RPMI7951 (cell line): ENCODE data around the gene TRPT1. TPM values are rescaled to one million over a fixed set of nuclear protein-coding genes. Genes with fewer than 3 reads are reported as not detected.
"Not testable (repeated sequence)": the region's sequence is repeated elsewhere in the genome, so short reads cannot be mapped to it uniquely, and the experiment has no call there.

ENCODE experiments used
- DNase-seq: peaks from one replicate; pipeline ENCODE4 v3.0.0-alpha.2; 2012; ENCODE audit warnings: low read depth
- total RNA-seq: library from RNA; depleted of rRNA; stranded (reverse); fragments of >200 nt; shearing (Covaris generic); gene quantifications from 2 replicates; pipeline ENCODE4 v1.2.3, GENCODE V29; 2014

The TRPT1 gene
- total RNA-seq, 1 experiment from 2014 or later, result 67.2 TPM

DNA sequence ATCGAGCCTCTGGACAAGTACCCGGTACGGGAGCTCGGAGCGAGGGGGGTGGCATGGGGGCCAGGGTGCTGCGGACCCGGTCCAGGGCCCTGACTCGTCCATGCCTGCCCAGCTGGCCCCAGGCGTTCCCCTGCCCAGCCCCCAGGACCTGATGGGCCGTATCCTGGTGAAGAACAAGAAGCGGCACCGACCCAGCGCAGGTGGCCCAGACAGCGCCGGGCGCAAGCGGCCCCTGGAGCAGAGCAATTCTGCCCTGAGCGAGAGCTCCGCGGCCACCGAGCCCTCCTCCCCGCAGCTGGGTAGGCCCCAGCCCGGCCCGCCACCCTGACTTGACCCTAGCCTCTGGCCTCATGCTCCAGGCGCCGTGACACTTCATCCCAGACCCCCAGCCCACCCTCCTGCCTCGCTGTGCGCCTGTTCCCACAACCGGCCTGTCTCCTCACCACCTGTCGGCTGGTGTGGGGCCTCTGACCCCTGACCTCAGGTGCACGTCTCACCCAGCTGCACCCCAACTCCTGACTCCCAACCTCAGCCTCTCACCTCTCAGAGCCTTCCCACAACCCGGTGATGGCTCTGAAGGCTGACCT, 33.1 kb upstream of the TRPT1 start:
- DNase-seq, result no peak

DNA sequence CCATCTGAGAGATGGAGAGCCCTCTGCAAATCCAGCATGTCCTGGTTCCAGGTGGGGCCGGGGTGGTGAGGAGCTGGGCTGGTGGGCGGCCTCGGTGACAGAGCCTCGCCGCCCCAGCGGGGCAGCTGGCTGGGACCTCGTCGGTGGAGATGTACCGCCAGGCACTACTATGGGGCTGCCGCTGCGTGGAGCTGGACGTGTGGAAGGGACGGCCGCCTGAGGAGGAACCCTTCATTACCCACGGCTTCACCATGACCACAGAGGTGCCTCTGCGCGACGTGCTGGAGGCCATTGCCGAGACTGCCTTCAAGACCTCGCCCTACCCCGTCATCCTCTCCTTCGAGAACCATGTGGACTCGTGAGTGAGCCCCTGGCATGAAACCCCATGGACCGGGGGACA, 32.4 kb upstream of the TRPT1 start:
- no peak for DNase-seq

DNA sequence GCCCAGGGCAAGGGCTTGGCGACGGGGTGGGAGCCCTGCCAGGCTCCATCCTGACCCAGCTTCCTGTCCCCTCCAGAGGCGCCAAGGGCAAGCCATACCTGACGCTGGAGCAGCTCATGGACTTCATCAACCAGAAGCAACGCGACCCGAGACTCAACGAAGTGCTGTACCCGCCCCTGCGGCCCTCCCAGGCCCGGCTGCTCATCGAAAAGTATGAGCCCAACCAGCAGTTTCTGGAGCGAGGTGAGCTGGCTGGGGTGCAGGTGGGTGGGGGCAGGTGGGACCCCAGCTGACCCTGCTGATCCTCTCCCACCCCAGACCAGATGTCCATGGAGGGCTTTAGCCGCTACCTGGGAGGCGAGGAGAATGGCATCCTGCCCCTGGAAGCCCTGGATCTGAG, 30.3 kb upstream of the TRPT1 start:
- no peak for DNase-seq

DNA sequence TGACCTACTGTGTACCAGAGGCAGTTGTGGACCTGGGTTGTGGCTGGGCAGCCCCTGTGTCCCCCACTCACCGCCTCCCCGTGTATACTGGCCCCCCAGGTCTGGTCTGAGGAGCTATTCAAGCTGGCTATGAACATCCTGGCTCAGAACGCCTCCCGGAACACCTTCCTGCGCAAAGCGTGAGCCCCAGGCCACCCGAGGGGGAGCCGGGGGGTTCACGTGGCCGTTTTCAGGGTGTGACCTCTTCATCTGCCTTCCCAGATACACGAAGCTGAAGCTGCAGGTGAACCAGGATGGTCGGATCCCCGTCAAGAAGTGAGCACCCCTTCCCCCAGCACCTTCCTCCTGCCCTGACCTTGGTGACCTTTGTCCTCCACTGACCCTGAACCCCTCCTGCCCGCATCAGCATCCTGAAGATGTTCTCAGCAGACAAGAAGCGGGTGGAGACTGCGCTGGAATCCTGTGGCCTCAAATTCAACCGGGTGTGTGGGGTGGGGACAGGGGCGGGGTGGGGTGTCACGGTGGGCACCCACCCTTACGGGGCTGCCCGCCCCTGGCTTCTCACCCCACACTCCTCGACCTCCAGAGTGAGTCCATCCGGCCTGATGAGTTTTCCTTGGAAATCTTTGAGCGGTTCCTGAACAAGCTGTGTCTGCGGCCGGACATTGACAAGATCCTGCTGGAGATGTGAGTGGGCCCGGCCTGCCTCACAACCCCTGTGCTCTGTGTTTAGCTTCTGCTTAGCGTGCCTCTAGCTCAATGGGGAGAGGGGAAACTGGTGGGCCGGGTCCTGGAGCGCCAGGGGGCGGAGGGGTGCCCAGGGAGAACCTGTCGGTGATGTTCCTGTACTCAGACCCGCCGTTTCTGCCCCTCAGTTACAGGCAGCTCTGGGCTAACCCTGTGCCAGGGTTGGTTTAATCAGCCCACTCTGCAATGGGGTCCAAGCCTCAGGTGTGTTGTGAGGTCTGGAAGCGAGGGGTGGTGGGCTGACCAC, 29.4 kb upstream of the TRPT1 start:
- no peak for DNase-seq

DNA sequence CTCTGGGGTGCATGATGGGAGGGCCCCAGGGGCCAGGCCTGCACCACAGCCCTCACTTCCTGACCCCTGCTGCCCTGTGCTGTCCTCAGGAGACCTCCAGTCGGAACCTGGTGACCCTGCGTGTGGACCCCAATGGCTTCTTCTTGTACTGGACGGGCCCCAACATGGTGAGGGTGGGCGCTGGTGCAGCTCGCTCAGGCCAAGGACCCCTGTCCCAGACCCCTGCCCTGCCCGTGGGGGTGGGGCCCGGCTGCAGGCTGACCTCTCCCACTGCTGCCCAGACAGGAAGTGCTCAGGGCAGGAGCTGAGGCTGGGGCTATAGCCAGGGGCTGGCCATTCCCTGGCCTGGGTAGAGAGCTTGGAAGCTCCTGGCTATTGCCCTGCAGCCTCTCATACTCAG, 28.3 kb upstream of the TRPT1 start:
- DNase-seq, result no peak

DNA sequence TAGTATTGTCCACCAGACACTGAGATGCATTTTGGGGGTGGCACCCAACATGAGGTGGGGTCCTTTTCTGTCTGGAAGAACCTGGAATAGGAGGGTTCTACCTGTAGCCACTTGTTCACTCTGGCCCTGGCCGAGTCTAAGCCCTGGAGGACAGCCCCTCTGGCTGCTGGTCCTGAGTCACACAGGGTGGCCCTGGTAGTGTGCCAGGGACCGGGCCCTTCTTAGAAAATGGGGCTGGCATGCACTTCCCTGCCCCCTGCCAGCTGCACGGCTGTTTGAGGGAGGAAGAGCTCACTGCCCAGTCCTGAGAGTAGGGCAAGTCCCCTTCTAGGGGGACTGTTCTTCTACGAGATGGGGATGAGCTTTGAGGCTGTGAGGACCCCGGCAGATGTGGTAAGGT, 27.5 kb upstream of the TRPT1 start:
- DNase-seq, result no peak

DNA sequence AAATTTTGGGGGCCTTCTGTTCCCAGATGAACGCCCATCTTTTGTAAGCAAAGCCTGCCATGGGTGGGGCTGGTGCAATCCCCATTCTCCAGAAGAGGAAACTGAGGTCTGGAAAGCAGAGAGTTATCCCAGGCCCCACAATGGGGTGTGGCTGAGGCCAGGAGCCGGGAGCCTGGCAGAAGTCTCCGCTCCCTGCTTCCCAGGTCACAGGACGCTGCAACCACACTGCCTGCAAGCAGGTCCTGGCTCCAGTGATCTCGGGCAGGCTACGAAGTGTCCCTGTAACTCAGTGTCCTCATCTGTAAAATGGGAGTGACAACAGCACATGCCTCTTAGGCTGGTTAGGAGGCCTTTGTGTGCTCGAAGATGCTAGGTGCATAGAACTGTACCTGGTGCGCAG, 27.1 kb upstream of the TRPT1 start:
- DNase-seq, result no peak

DNA sequence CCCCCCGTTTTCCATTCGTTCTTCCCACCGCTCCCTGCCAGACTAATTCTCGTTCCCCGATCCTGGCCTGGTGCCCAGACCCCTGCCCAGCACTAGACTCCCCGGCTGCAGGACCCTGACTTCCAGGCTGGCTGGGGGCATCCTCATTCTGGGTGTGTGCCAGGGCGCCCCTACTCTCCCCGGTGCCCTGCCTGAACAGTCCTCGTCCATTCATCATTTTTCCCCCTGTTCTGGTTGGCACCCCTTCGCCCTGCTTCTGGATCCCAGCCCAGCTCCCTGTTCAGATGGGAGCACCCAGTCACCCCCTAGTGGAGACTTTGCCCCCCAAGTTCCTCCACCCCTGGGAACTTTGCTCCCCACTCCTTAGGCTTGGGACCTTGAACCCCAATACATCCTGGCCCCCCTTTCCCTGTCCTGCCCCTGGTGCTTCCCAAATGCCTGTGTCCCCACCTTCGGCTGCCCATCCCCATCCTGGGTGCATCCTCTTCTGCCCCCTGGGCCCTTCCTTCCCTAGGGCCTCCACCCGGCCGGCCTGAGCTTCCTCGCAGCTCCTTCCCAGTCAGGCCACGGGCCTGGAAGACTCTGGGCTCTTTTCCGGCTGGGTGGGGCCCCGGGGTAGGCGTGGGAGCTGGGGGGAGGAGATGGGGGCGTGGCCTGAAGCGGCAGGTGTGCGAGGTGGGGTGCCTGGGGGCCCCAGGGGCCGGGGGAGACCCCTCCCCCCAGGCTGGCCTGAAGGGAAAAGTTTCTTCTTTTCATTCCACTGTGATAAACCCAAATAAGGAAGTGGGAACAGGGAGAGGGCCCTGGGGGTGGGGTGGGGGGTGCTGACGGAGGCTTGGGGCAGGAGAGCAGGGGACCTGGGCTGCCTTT, 26.3 kb upstream of the TRPT1 start:
- peak; percentile 50 for DNase-seq

DNA sequence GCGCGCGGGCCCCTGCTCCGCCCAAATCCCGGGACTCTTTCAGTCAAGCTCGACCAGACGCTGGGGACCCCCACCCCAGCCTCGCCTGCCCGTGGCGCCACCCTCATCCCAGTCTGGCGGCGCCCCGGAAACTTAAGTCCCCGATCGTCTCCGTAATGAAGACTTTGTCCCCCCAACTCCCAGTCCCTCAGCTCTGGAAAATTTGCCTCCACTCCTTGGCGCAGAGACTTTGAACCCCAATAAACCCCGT, 25.7 kb upstream of the TRPT1 start:
- no peak for DNase-seq

DNA sequence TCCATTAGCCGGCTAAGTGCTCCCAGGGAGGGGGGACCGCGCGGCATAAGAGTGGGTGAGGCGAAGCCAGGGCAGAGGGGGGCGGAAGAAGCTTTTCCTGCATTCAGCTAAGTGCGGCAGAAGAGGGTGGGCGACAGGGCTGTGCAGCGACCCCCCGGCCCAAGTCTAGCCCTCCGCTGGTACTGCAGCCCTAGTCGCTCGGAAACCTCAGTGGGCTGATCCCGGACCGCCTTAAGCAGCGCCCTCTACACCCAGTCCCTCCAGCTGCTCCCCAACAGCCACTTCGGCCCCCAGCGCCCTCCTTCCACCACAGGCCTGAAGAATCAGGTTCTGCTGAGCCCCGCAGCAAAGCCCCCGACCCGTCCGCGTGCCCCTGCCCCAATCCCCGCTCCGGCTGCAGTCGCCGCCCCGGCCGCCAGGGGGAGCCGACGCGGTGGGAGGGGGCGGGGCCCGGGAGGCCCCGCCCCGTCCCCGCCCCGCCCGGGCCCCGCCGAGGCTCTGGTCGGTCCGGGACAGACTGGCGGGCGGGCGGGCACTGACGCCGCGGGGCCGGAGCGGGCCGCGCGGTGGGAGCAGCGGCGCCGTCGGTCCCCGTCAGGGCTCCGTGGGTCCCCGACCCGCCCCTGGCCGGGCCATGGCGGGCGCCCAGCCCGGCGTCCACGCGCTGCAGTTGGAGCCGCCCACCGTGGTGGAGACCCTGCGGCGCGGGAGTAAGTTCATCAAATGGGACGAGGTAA, 25.2 kb upstream of the TRPT1 start, which contains the start of gene PLCB3:
Gene PLCB3, plus strand, starts transcription at position 515 of the 737 bp plus-strand sequence. Its CDS starts 120 bp downstream, at position 635.
- peak; percentile 50 for DNase-seq

DNA sequence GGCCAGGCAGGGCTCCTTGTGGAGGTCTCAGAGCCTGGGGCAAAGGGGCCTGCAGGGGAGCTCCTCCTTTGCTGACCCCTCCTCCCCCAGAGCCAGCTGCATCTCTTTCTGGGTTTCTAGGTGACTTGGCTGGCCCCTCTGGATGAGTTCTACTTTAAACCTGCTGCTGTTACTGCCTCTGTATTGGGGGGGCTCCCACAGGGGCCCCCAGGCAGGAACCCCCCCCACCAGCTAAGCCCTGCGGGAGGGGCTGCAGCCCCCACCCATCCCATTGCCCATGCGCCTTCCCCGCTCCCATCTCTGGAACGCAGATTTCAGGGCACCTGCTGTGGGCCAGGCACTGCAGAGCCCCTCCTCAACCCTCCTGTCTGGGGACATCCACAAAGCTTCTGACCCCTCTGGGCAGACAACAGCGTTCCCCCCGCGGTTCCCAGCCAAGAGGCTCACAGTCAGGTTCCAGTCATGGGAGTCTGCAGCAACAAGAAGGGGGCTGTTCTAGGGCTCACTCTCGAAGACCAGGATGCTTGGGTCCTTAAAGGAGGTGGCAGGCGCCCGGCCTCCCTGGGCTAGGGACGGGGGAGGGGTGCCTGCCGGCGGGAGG, 24.5 kb upstream of the TRPT1 start:
- no peak for DNase-seq

DNA sequence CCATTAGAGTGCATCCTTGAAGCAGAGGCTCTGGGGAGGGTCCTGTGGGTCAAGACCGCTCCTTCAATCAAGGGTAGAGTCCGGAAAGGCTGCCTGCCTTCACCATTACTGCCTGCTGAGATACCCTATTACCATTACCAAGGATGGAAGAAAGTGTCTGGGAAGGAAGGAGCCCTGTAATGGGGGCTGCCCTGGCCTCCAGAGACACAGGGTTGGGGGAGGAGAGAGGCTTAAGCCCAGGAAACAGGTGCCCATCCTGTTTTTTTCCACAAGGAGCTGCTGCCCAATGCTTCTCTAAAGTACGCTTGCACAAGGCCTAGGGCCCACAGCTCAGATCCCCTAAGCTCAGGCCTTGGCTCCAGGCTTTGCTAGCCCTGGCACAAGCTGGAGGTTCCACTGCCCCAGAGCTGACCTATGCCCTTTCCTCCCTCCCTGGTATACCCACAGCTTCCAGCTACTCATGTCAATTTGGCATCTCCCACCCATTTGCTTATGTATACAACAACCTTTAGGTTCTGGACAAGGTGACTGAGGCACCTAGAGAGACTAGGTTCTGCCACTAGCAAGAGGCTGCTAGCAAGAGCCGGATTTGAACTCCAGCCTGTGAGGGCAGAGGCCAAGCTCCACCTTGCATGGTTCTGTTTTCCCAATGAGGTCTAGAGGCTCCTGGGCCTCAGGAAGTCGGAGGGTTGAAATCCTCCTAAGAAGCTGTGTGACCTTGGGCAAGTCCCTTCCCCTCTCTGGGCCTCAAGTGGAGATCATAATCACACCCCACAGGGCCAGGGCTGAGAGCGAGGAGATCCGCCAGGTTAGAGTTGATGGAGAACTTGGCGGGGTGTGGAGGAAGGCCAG, 23.8 kb upstream of the TRPT1 start:
- no peak for DNase-seq

DNA sequence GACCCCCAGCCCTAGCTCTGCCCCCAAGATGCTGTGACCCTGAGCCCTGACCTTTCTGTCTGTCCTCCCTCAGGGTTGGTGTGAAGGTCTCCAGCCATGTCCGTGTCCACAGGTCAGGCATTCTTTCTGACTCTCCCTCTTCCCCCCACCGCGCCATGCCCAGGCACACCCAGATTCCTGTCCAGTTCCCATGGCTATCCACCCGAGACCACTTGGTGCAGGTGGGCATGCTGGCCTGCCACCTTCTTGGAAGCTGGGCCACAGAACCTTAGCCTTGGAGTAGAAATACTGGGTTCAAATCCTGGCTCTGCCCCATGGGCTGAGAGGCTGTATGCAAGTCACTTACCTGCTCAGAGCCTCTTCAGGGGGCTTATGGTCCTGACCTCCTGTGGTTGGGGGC, 23.1 kb upstream of the TRPT1 start:
- no peak for DNase-seq

DNA sequence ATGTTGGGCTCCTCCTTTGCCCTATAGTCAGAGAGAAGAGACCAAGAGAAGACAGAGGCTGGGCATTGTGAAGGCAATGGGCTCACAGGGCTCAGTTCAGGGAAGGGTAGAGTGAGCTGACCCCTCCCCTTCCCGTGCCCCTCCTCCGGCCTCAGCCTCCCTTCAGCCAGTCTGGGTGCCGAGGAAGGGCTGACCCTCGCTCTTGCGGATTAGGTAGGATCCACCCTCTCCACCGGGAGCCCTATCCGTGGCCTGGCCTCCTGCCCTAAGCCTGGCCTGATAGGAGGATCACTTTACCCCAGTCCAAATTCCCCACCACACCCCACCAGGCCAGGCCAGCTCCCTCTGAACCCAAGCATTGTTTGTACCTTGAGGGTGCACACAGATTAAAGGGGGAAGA, 22.6 kb upstream of the TRPT1 start:
- no peak for DNase-seq

DNA sequence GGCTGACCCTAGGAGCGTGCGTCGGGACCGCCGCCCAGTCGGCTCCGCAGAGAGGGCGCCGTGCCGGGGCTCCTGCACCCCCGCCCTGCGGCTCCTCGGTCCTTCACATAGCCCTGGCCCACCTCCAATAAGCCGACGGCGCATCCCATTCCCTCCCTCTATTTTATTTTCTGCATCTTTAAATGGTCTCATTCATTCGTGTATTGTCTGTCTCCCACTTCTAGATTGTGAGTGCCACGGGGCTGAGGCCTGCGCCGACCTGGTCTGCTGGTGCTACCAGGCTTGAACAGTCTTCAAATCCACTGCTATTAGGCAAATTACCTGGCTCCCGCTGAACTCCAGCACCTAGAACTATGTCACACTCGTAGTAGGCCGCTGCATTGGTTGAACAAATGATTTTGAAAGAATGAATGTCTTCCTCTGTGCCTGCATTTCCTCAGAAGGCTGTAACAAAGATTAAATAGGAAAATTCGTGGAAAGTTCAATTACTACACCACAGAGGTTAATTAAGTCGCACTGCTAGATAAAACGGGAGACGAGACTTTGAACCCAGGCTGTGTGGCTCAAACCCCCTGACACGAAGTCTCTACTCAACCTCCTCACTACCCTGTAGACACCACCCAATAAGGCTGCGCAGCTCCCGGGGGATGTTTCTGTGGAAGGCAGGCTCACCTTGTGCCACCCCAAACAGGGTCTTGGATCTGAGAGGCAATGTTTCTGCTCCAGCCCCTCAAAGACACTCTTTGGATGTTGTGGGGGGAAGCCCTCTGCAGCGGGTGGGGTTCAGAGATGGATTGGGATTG, 21.9 kb upstream of the TRPT1 start:
- no peak for DNase-seq

DNA sequence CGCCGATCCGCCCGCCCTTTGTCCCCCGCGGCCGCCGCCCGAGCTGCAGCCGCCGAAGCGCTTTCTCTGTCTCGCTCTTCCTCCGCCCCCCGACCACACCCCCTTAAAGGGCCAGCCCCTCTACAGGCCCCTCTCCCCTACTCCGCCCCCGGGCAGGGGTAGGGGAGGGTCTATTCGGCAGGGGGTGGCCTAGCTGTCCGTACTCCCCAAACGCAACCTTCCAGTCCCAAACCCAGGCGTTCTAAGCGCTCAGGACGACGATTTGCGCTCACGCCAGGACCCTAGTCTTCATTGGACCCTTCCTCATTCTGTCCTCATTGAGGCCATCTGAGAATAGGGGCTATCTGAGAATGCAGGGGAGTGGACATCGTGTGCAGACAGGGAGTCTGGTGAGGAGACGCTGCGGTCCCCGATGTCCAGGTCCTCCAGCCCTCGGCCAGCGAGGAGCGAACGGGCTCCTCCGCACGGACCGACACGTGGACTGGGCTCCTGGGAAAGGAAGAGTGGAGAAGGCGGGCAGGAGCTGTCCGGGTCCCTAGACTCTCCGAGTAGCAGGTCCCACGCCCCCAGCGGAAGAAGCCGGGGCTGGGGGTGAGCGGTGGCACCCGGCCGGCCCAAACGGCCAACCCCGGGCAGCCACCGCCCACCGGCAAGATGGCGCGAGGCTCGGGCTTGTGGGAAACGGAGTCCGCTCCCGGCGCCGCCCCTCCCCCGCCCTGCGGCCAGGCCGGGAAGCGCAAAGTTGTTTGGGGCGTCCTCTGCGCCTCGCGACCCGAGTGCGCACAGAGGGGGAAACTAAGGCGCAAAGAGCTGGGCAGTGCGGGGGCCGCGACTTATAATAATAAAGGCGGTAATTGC, 21.1 kb upstream of the TRPT1 start, which contains the start of gene PPP1R14B:
Gene PPP1R14B, minus strand, starts transcription at position 73 of the 858 bp plus-strand sequence. CDS start 270 bp downstream, outside the sequence.
- DNase-seq, result peak; percentile 87

DNA sequence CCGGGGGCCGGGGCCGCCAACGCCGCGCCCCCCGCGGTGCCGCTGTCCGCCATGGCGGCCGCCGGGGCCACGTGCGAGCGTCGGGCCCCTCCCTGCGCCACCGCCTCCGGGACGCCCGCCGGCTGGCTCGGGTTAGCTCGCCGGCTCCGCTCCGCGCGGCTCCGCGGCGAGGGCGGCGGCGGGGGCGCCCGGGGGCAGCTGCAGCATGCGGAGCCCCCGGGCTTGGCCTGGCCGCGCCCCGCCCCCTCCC, 20.6 kb upstream of the TRPT1 start:
- DNase-seq, result not testable (repeated sequence)

DNA sequence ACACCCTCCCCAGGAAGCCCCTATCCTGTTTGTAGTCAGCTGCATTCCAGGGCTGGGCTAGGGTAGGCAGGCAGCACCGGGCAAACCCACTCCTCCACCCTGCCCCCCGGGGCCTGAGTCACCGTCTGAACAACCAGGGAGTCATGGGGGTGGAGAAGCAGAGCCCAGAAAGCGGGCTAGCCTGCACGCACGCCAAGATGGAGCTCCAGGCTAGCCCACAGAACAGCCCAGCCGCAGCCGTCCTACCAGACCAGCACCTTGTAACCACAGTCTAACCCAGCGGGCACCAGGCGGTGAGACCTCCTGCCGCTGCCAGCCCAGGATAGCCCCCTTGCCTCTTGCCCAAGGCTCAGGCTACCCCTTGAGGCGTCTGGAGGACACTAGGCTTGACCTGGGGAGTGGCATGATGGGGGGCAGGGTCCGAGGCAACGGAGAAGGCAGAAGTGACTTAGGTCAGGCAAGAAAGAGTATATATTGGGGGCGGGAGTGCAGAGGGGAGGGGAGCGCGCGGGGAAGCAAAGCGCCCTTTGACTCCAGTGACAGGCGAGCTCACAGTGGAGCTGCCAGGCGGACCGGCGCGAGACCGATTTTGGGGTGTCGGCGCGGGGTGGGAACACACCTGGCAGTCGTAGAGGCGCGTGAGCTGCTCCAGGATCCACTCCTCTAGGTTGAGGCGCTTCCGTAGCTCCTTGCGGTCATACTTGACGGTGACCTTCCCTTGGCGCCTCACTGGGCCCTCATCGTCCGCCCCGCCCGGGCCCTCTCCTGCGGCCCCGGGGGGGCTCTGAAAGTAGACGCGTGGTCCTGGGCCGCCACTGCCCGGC, 20.0 kb upstream of the TRPT1 start:
- peak; percentile 98 for DNase-seq
